DOHH2 (cell line): Measurements from ENCODE around the gene ARNT2.

Experiments used
- EZH2phosphoT487 ChIP-seq: fragments of 200-600 bp; sonication (generic); IDR thresholded peaks from 2 replicates; pipeline ENCODE4 v1.6.1; 2017; ENCODE audit warnings: borderline replicate concordance, mild to moderate bottlenecking, antibody characterized with exemption, low read length, moderate library complexity, mixed read lengths
- TF ChIP-seq, protein P1 (sequence below): fragments of 200-600 bp; sonication (generic); IDR thresholded peaks from one replicate; pipeline ENCODE4 v1.5.1; 2014; ENCODE audit warnings: antibody characterized with exemption, mild to moderate bottlenecking, low read depth, low read length; ENCODE audit not compliant: poor library complexity, severe bottlenecking

DNA sequence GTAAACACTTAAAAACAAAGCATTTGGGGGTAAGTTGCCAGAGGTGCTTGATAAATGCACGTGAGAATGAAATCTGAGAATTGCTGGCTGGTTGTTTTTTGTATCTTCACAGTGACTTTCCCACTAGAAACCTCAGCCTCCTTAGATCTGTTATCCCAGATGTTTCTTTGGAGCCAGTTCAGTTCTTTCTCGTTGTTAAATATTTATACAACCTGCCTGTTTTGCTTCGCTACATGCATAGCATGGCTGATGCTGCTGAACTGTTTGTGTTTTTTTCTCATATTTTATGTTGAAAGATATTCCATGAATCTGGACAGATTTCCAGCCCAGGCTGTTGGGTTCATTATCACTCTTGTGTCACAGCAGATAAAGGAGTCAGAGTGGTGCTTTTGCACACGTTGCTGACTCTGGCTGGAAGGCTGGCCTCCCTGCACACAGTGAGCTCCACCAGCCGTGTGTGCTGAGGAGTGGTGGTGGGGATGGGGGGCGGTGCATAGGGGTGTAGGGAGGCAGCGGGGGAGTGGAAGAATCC, 80.2 kb downstream of the ARNT2 start:
- TF ChIP-seq EZH2phosphoT487: no peak
- TF ChIP-seq, protein P1, sequence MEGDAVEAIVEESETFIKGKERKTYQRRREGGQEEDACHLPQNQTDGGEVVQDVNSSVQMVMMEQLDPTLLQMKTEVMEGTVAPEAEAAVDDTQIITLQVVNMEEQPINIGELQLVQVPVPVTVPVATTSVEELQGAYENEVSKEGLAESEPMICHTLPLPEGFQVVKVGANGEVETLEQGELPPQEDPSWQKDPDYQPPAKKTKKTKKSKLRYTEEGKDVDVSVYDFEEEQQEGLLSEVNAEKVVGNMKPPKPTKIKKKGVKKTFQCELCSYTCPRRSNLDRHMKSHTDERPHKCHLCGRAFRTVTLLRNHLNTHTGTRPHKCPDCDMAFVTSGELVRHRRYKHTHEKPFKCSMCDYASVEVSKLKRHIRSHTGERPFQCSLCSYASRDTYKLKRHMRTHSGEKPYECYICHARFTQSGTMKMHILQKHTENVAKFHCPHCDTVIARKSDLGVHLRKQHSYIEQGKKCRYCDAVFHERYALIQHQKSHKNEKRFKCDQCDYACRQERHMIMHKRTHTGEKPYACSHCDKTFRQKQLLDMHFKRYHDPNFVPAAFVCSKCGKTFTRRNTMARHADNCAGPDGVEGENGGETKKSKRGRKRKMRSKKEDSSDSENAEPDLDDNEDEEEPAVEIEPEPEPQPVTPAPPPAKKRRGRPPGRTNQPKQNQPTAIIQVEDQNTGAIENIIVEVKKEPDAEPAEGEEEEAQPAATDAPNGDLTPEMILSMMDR: no peak
